Measurements from ENCODE around the gene MACF1.

The MACF1 gene

DNA sequence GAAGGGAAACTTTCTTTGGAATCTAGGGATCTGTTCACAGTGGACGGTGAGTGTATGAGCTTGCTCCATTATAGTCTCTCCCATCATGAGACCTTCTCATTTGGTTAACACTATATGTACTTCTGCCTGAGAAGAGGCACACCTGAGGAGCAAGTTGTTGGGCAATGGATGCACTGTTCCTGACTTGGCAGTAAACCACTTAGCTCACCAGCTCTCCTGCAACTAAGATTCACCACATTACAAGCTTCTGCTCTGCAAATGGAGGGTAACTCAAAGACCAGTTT, 10.2 kb downstream of the MACF1 start:
- peak; percentile 57 for DNase-seq (ENCODE audit: low spot score)

DNA sequence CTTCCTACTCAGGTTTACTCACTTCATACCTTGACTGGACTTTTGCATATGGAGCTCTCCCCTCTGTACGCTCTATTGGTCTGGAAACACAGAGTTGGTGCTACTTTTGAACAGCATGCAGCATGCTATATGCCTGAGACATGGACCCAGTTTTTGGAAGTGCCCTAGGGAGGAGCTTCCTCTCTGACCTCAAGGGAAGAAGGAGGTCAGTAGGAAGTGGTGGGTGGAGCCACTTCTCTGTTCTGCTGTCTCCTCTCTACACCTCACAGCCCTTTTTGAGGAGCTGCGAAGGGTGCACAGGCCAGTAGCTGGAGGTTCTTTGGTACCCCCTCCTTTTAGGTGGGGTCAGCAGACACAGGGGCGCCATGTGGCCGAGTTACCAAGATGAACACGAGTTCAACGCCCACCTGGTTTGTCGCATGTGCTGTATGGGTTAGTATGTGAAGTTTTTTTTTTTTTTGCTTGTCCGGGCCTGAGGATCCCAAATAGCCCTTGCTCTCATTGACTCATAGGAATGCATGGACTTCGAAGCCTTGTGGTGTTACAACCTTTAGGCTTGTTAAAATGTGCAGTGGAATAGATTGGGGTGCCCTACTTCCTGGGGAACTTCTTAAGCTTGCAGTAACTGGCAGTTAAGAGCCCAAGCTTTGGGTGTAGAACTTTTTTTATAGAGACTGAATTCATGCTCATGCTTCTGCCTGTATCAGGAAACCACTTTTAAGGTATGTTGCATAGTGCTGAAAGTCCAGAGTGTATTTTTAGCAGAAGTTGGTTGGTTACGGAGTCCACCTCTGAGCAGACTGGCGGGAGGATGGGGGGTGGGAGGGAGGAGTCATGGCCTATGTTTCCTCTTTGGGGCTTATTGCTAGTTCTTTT, 10.7 kb downstream of the MACF1 start:
- DNase-seq (ENCODE audit: low spot score): no peak

DNA sequence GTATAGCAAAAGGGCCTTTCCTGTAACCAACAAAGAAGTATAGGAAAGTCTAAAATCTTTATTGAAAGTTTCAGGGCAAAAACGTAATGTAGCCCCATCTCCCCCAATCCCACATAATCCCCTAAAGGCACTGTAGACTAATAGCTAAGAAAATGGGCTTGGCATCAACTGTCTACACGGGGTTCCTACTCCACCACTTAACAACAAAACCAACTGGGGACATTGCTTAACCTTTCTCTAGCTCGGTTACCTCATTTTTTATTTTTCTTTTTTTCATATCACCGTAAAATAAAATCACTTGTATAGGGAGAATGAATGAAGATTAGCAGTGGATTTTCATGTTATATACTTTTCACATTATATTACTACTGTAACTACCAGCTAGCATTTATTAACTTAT, 12.3 kb downstream of the MACF1 start:
- DNase-seq (ENCODE audit: low spot score): no peak

DNA sequence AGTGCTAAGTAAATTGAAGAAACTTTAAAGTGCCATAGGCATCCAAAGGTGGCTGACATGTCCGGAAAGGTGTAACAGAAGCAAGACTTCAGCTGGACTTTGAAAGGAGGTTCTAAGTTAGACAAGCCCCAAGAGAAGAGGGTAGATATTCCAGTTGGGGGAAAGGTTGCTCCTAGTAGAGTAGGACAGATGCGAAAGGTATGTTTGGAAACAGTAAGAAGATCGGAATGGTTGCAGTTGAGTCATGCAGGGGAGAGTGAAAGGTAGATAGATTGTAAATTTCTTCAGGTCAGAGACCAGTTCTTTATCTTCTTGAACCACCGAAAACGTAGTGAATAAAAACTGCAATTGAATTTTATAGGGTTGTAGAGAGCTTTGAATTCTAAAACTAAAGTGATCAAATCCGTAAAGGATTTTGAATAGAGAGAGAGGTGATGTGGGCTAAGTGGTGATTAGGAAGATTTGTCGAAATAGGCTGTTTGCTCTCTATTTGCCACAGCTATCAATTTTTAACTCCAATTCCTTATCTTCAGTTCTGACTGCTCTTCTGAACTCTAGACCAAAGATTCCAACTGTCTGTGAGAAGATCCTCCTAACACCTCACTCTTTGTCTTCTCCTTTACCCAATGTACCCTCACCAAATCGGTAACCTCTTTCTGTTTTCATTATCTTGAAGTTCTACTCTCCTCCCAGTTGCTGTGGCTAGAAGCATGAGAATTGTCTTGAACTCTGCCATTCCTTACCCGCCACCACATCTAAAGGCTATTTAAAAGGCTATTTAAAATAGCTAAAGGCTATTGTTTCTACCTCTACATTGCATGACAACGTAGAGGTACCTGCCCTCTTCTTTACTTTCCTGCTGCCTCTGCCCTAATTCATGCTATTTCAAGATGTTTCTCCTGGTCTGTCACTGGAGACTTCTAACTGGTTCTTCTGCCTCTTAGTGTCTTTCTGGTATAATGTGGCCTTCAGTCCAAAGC, 16.7 kb downstream of the MACF1 start:
- DNase-seq (ENCODE audit: low spot score): no peak

DNA sequence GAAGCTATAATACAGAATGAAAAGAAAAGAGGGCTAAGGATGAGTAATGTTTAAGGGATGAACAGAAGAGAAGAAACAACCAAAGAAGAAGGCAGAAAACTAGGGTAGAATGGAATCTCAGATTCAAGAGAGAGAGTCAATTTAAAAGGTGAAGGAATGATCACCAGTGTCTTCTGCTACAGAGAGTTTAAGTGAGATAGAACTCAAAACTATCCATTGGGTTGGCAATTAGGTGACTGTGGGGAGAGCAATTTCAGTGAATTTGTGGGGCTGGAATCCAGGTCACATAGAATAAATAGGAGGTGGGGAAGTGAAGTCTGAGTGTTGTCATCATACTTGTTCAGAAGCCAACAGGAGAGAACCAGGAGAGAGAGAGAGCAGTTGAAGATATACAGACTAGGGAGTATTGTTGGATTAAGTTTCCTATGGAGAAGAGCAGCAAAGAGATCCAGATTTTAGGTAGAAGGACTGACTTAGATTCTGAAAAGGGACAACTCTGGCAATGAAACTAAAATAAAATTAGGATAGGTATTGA, 19.9 kb downstream of the MACF1 start:
- DNase-seq (ENCODE audit: low spot score): no peak

DNA sequence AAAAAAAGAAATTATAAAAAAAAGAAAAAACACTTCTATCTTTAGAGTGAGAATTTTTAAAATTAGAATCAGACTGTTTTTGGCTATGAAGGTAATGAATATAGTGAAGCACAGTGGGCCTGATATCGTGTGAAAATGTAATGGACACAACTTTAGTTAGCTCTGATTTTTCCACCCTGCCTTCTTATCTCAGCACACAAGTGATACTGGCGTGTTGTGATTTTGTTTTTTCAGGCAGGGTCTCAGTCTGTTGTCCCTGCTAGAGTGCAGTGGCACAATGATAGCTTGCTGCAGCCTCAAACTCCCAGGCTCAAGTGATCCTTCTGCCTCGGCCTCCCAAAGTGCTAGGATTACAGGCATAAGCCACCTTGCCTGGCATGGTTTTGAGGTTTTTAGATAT, 22.3 kb downstream of the MACF1 start:
- DNase-seq (ENCODE audit: low spot score): no peak

DNA sequence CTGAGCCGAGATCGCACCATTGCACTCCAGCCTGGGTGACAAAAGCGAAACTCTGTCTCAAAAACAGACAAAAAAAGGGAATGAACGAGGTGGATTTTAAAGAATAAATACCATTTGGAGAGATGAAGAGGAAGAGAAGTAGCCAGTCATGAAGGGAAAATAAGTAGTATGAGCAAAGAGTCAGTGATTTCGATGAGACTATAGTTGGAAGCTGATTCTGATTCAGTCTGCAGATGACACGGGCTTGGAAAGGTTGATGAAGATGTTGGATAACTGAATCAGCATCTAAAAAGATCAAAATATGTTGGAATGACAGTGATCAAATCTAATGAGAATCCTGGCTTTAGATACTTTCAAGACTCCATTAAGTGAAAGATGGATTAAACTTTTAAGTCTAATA, 23.8 kb downstream of the MACF1 start:
- DNase-seq (ENCODE audit: low spot score): no peak

DNA sequence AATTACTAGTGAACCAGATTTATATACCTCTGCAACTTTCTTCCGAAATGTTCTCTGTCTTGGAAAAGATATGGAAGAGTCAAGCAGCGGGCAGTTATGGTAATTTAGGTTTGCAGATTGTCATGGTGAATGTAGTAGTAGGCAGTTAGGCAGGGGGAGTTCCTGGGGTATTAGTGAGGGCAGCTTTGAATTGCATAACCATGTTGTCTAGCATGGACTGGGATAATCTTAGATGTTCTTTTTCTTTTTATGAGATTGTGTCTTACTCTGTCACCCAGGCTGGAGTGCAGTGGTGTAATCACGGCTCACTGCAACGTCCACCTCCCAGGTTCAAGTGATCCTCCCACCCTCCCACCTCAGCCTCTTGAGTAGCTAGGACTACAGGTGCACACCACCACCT, 25.0 kb downstream of the MACF1 start:
- no peak for DNase-seq (ENCODE audit: low spot score)

DNA sequence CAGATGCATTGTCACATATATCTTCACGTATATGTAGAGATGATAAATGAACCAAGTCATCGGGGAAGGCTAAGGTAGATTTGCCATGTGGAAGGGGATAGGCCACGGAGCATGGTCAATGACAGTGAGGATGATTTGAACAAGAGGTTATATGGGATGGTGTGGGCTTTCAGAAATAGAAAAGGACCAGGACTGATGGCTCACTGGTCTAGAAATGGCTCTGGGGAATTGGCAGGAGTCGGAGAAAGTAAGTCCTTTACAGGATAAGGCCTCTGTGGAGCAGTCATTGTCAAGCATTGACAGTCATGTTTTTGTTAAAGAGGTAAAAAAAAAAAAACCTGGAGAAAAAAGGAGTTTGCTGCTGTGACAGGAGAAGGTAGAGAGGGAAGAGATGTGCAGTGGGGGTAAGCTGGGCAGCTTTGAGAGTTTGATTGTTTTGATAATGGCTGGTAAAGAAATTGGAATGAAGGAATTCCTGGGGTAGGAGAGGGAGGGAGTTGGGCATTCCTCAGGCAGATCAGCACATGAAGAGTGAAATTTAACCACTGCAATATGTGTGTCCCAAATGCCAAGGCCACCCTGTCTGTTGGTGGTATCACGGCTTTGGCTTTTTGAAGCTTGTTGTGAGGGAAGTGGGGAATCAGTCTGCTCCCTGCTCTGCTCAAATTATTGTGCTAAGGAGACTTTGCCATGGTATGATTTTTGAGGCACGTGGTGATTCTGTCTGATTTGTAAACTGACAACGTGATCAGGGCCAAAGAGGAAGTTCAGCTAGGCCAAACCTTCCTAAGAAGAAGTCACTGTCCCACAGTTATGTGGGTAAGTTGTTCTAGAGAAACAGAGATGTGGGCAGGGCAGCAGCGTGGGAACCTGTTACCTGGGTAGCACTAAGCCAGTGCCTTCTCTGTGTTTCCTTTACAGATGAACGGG, 26.0 kb downstream of the MACF1 start:
- no peak for DNase-seq (ENCODE audit: low spot score)

DNA sequence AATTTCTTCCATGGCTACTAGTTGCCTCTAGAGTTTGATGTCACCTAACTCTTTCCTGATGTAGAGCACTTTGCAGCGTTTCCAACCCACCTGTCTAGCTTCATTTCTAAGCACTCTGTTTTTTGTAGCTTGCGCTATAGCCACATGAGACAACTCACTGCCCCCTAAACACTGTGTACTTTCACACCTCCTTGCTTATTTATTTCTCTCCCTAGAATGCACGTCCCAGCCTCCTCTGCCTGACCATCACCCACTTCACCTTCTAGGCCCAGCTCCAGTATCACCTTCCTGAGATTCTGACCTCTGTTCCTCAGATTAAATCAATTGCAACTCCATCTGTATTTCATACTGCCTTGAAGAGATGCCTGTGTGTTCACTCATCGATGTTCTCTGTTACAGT, 32.5 kb downstream of the MACF1 start:
- DNase-seq (ENCODE audit: low spot score): no peak

DNA sequence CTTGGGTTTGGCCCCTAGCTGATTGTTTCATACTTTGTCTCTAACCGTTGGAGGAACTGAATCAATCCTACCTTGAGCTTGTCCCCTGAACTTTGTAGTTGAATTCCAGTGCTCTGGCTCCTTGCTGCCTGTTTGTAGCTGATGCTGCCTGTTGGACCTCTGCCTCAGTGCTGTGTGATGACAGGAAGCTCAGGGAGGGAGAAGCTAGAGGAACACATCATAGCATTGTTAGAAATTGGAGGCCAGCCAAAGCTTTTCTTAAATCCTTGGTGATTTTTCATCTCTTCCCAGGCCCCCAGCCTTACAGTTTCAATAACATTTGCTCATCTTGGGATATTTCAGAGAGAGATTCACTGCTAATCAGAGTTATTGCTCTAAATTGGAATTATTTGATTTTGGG, 34.0 kb downstream of the MACF1 start:
- DNase-seq (ENCODE audit: low spot score): peak; percentile 92

DNA sequence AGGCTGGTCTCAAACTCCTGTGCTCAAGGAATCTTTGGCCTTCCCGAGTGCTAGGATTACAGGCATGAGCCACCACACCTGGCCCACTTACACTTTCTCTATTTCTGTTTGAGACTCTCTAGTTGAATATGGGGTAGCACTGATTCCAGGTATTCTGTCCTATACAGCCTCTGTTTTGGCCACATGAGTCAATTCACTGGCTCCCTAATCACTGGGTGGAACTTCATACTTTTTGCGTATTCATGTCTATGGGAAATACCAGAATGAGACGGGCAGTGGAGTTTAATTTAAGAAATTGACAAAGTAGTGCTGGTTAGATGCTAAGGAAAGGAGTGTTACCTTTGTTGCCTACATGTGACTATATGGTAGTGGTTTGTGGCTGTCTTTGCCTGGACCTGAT, 35.5 kb downstream of the MACF1 start:
- DNase-seq (ENCODE audit: low spot score): no peak

DNA sequence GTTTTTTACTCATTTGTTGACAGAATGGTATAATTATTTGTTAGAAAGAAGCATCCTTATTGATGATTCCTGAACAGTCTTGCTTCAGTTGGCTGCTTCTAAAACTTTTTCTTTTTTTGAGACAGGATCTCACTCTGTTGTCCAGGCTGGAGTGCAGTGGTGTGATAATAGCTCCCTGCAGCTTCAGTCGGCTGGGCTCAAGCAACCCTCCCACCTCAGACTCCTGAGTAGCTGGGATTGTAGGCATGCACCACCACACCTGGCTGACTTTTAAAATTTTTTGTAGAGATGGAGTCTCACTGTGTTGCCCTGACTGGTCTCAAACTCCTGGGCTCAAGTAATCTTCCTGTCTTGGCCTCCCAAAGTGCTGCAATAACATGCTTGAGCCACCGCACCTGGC, 38.8 kb downstream of the MACF1 start:
- no peak for DNase-seq (ENCODE audit: low spot score)

DNA sequence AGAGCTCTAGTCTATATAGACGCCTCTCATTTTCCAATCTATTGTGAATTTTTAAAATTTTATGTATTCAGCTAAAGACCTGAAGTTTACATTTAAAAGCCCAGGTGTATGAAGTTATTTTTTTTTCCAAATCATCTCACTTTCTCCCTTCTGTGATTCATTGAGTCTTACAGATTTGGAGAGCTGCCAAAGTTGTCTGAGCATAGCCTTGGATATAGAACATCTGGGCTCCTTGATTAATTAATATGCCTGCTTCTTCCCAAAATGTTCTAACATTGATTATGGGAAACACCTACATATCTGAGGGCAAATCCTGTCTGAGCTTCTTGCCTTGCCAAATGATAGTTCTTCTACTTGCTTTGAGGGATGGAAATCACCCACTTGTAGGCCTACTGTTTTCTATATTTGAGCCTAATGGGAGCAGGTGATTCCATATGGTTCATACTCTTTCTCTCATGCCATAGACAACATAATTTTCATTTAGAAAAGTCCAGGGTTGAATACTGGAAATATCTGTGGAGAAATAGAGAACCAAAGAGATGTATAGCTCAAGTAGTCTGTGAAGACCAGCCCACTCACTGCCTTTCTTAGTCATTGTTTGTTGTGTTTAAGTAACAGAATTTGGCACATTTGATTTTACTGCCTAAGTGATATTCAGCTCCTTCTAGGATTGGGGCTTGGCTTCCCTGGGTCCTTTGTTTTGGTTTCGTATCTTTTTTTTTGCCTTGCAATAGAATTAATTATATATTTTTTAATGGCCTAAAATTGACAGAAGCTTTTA, 46.2 kb downstream of the MACF1 start:
- no peak for DNase-seq (ENCODE audit: low spot score)

DNA sequence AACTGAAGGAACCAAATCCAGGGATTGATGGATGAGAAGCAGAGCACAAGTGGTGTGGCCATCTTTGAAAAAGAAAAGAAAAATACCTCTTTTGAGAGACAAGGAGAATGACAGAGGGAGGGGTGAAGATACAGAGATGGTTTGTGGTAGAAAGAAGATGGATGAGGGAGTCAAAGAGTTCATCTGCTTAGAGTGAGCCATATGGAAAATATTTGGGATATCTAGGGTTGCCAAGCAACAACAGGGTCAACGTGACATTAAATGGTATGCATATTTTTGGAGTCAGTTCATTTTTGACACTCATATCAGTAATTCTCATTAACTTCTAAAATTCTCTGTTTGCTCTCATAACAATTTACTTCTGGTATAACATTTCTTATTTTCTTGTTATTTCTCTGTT, 50.7 kb downstream of the MACF1 start:
- DNase-seq (ENCODE audit: low spot score): no peak

DNA sequence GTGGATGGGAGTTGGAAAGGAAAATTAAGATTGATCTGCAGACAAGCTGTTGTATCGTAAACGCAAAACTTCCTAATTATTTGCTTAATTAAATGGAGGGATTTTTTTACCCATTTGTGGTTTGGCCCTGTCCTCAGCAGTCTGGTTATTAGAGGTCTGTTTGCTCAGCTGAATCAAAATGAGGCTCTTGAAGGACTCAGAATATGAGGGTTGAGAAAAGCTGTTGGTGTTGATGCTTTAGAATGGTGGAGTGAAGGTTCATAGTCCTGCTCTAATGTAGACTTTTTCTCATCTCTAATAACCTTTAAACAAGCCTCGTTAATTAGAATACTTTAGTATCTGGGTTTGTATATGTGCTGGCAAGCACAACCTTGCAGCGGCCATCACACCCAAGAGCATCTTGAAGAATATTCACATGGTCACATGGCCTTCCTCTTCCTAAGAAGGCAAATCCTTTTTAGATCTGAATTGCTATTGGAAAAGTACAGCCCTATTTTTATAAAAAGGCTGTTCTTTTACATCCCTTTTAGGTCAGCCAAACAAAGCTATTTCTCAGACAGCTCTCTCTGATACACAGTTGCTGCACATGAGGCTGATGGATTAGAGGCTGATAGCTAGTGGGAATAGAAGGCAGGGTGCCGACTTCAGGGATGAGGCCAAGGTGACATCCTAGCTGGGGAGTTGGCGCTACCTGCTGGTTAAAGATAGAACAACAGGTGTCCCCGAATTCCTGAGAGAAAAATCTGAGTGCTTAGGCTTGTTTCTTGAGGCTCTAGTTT, 53.8 kb downstream of the MACF1 start:
- DNase-seq (ENCODE audit: low spot score): peak; percentile 78

DNA sequence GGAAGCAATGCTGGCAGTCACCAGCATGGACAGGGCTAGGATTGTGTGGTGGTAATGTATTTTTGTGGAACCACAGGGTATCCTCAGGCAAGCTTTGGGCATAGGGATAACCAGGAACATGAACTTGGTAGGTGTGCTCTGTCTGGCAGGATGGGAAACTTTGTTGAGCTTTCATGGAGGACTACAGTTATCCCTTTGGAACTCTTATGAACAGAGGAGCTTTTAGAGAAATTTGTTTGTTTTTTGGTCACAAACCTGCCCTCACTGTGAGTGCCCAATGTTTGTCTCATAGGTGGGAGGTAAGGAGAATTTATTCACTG, 54.4 kb downstream of the MACF1 start:
- DNase-seq (ENCODE audit: low spot score): no peak

DNA sequence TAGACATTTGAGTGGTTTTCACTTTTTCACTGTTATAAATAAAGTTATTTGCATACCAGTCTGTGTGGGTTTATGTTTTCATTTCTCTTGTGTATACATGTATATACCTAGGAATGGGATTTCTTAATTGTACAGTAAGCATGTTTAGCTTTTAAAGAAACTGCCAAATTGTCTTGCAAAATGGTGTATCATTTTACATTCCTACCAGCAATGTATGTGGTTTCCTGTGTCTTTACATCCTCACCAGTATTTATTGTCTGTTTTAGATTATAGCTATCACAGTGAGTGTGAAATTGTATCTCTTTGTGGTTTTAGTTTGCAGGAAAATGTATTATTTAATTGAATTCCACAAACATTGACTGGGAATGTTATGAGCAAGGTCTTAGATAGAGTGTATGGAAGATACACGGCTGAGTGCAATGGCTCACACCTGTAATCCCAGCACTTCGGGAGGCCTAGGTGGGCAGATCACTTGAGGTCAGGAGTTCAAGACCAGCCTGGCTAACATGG, 57.3 kb downstream of the MACF1 start:
- DNase-seq (ENCODE audit: low spot score): no peak

DNA sequence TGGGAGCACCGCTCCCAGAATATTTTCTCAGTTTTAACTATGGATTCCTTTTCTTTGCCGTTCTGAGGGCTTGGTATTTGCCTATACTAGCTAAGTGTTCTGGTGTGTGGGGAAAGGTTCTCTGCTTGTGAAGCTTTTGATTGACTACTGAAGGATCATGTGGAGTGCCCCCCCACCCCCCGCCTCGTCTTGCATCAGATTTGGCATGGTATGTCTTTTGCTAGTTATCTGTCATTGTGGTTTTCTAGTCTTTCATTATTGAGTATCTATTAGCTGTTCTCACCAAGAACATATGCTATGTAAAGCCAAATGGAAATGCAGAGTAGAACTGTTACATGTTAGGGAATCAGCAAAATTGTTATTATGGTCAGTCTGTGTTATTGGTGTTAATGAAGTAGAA, 58.3 kb downstream of the MACF1 start:
- DNase-seq (ENCODE audit: low spot score): no peak

DNA sequence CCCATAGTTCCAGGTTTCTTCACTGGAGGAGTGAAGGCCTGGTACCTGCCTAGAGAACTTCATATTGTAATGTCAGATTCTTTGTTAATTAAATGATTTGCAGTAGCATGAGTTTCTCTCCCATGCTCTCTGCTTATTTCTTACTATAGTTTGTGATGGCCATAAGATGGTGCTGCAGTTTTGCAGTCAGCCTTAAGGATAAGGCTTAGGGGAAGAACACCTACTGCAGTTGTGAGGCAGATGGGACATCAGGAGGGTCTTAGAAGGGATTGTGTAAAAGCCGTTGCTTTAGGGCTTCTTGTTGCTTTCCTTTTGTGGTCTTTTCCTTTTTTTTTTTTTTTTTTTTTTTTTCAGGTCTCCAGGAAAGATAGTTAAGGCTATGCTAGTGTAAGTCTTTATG, 61.8 kb downstream of the MACF1 start:
- DNase-seq (ENCODE audit: low spot score): peak; percentile 62

Measured in globus pallidus (tissue), 1 donor.